GM12878 (cell line): ENCODE results near the gene NCOA6. TPM values are rescaled to one million over a fixed set of nuclear protein-coding genes. Genes with fewer than 3 reads are reported as not detected.

Source experiments
- BCL11A ChIP-seq: IDR thresholded peaks from 2 replicates; pipeline ENCODE4 v1.6.1; 2011; ENCODE audit warnings: low read depth, low read length
- BMI1 ChIP-seq: fragments of 450-650 bp; IDR thresholded peaks from 2 replicates; pipeline ENCODE4 v1.6.1; 2016; ENCODE audit warnings: mild to moderate bottlenecking, moderate library complexity, borderline replicate concordance
- CBFB ChIP-seq: IDR thresholded peaks from 2 replicates; pipeline ENCODE4 v1.6.1; 2016; ENCODE audit warnings: antibody characterized with exemption, low read depth
- CEBPB ChIP-seq, 2 experiments: fragments of 150-350 bp in 1 of 2; IDR thresholded peaks; 2 replicates each; pipeline ENCODE4 v1.6.1; 2012 to 2014; ENCODE audit warnings: low read depth in 2 of 2, low read length in 2 of 2, borderline replicate concordance in 1 of 2, inconsistent platforms in 1 of 2
- CHD1 ChIP-seq: IDR thresholded peaks from 2 replicates; pipeline ENCODE4 v1.6.1; 2012; ENCODE audit warnings: low read depth, low read length, improper control_type of control experiment
- CREM ChIP-seq: IDR thresholded peaks from 2 replicates; pipeline ENCODE4 v1.6.1; 2014; ENCODE audit warnings: antibody characterized with exemption, low read depth
- DPF2 ChIP-seq: fragments of 450-650 bp; IDR thresholded peaks from 2 replicates; pipeline ENCODE4 v1.6.1; 2017; ENCODE audit warnings: mild to moderate bottlenecking
- EZH2 ChIP-seq: IDR thresholded peaks from 2 replicates; pipeline ENCODE4 v1.6.1; 2012; ENCODE audit warnings: low read depth, mild to moderate bottlenecking, control low read depth, inconsistent platforms, low read length, borderline replicate concordance; ENCODE audit not compliant: control insufficient read depth
- GABPA ChIP-seq: IDR thresholded peaks from 2 replicates; pipeline ENCODE4 v1.6.1; 2014; ENCODE audit warnings: antibody characterized with exemption, low read depth, mild to moderate bottlenecking, inconsistent platforms
- GATAD2B ChIP-seq: fragments of 450-650 bp; conservative IDR thresholded peaks from 2 replicates; pipeline ENCODE4 v1.6.1; 2017; ENCODE audit warnings: low read depth, mild to moderate bottlenecking, moderate library complexity
- MAX ChIP-seq: IDR thresholded peaks from 2 replicates; pipeline ENCODE4 v1.6.1; 2012; ENCODE audit warnings: low read depth, low read length, improper control_type of control experiment
- PML ChIP-seq: IDR thresholded peaks from 2 replicates; pipeline ENCODE4 v1.6.1; 2012; ENCODE audit warnings: low read length, inconsistent platforms
- RBBP5 ChIP-seq: fragments of 200-600 bp; sonication (generic); conservative IDR thresholded peaks from 2 replicates; pipeline ENCODE4 v1.6.1; 2016
- RFX5 ChIP-seq: IDR thresholded peaks from 2 replicates; pipeline ENCODE4 v1.6.1; 2011; ENCODE audit warnings: low read depth, low read length, improper control_type of control experiment
- SMAD1 ChIP-seq: fragments of 450-650 bp; IDR thresholded peaks from 2 replicates; pipeline ENCODE4 v1.6.1; 2018; ENCODE audit warnings: mild to moderate bottlenecking, low read depth; ENCODE audit not compliant: partially characterized antibody
- STAT3 ChIP-seq: IDR thresholded peaks from 2 replicates; pipeline ENCODE4 v1.6.1; 2011; ENCODE audit warnings: low read depth, low read length, improper control_type of control experiment
- ZBTB40 ChIP-seq: fragments of 450-650 bp; IDR thresholded peaks from 2 replicates; pipeline ENCODE4 v1.6.1; 2016; ENCODE audit warnings: mild to moderate bottlenecking, moderate library complexity, borderline replicate concordance
- ZNF24 ChIP-seq: fragments of 450-650 bp; IDR thresholded peaks from 2 replicates; pipeline ENCODE4 v1.6.1; 2017; ENCODE audit warnings: antibody characterized with exemption, mild to moderate bottlenecking
- polyA plus RNA-seq, 11 experiments: library from polyadenylated mRNA; depleted of rRNA in 4 of 11; unstranded in 6 of 11; stranded (reverse) in 5 of 11; fragments of >200 nt; fragmentation: Nextera tagmentation in 4 of 11; fragmentation: Illumina TruSeq in 1 of 11; extraction: Ambion mirVana in 4 of 11; extraction: Trizol in 1 of 11; gene quantifications; 1 replicate in 1 of 11; 2 replicates in 10 of 11; pipeline versions ENCODE4 v1.2.1 to v1.2.3, GENCODE V29; 2011 to 2016; ENCODE audit warnings: inconsistent platforms in 2 of 11, missing spikeins in 2 of 11, low read depth in 1 of 11
- total RNA-seq, 4 experiments: library from RNA; depleted of rRNA in 3 of 4; stranded (reverse); fragments of >200 nt in 3 of 4; fragmentation: Illumina TruSeq in 1 of 4; extraction: Trizol in 1 of 4; gene quantifications; 2 replicates each; pipeline versions ENCODE4 v1.2.1 to v1.2.3, GENCODE V29; 2013 to 2021
- TF ChIP-seq, protein P1 (sequence below): fragments of 450-650 bp; formaldehyde crosslinking; IDR thresholded peaks from 2 replicates; pipeline ENCODE4 v1.4.0; 2020; ENCODE audit warnings: mild to moderate bottlenecking, moderate library complexity
- TF ChIP-seq, protein P2 (sequence below): fragments of 450-650 bp; formaldehyde crosslinking; IDR thresholded peaks from 2 replicates; pipeline ENCODE4 v1.4.0; 2022; ENCODE audit warnings: mild to moderate bottlenecking, moderate library complexity

The NCOA6 gene
- total and polyA plus RNA-seq, 10 of the 15 experiments (the other 5 are each of a cell fraction or from before 2014, with no cell fraction given), result 6.1 to 20.6 (median 12.6) TPM

DNA sequence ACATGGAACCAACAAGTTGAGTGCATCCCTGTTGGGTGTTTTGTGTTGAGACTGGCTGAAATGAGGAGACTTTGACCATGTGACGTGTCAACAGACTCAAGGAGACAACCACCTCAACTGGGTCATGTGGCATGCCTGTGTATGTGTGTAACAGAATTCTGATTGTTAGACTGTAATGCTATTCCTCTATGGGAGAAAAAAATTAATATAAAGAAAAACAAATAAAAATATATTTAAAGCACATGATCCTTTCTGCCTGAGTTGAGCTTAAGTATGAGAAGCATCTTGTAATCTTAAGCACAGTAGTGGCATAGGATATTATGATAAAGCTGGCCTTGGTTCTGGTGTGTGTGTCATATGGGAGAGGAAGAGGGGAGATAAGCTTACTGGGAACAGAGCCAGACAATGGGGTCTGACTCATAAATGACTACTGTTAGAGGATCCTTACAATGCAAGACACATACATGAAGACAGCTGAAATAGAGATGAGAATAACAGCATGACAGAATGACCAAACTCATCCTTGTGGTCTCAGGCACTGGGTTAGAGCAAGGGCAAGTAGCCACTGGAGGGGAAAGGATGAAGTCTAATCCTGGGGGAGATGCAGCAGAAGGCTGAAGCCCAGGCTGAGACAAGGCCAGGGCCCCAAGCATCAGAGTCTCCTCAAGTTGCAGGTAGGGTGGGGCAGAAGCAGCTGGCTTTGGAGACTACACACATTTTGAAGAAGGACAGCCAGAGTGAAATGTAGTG lies 112.1 kb downstream of the NCOA6 start (continued):
- TF ChIP-seq, protein P1, sequence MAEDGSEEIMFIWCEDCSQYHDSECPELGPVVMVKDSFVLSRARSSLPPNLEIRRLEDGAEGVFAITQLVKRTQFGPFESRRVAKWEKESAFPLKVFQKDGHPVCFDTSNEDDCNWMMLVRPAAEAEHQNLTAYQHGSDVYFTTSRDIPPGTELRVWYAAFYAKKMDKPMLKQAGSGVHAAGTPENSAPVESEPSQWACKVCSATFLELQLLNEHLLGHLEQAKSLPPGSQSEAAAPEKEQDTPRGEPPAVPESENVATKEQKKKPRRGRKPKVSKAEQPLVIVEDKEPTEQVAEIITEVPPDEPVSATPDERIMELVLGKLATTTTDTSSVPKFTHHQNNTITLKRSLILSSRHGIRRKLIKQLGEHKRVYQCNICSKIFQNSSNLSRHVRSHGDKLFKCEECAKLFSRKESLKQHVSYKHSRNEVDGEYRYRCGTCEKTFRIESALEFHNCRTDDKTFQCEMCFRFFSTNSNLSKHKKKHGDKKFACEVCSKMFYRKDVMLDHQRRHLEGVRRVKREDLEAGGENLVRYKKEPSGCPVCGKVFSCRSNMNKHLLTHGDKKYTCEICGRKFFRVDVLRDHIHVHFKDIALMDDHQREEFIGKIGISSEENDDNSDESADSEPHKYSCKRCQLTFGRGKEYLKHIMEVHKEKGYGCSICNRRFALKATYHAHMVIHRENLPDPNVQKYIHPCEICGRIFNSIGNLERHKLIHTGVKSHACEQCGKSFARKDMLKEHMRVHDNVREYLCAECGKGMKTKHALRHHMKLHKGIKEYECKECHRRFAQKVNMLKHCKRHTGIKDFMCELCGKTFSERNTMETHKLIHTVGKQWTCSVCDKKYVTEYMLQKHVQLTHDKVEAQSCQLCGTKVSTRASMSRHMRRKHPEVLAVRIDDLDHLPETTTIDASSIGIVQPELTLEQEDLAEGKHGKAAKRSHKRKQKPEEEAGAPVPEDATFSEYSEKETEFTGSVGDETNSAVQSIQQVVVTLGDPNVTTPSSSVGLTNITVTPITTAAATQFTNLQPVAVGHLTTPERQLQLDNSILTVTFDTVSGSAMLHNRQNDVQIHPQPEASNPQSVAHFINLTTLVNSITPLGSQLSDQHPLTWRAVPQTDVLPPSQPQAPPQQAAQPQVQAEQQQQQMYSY (CRISPR knock-in tag), result no peak
- peak; percentile 54; the same call in 1 of the 2 replicates for TF ChIP-seq CREM
- no peak for TF ChIP-seq GABPA
- no peak for TF ChIP-seq EZH2
- no peak for TF ChIP-seq CEBPB (IDR thresholded peaks at IDR 0.05; ENCODE audit: borderline replicate concordance in 1 of 2, low read depth in 2 of 2, low read length in 2 of 2)
- no peak for TF ChIP-seq PML
- no peak for TF ChIP-seq BMI1
- TF ChIP-seq MAX, result no peak
- TF ChIP-seq SMAD1, result no peak
- TF ChIP-seq STAT3, result no peak
- TF ChIP-seq BCL11A, result 0 out of 2 replicates have a peak, but pooled peaks have one; percentile 37
- no peak for TF ChIP-seq RFX5
- no peak for TF ChIP-seq CBFB
- TF ChIP-seq ZNF24, result peak; percentile 24; the same call in 1 of the 2 replicates
- TF ChIP-seq, protein P2, sequence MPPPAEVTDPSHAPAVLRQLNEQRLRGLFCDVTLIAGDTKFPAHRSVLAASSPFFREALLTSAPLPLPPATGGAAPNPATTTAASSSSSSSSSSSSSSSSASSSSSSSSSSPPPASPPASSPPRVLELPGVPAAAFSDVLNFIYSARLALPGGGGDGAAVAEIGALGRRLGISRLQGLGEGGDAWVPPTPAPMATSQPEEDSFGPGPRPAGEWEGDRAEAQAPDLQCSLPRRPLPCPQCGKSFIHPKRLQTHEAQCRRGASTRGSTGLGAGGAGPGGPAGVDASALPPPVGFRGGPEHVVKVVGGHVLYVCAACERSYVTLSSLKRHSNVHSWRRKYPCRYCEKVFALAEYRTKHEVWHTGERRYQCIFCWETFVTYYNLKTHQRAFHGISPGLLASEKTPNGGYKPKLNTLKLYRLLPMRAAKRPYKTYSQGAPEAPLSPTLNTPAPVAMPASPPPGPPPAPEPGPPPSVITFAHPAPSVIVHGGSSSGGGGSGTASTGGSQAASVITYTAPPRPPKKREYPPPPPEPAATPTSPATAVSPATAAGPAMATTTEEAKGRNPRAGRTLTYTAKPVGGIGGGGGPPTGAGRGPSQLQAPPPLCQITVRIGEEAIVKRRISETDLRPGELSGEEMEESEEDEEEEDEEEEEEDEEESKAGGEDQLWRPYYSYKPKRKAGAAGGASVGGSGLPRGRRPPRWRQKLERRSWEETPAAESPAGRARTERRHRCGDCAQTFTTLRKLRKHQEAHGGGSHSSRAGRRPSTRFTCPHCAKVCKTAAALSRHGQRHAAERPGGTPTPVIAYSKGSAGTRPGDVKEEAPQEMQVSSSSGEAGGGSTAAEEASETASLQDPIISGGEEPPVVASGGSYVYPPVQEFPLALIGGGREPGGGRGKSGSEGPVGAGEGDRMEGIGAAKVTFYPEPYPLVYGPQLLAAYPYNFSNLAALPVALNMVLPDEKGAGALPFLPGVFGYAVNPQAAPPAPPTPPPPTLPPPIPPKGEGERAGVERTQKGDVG (CRISPR knock-in tag), result no peak
- 0 out of 2 replicates have a peak, but pooled peaks have one; percentile 17 for TF ChIP-seq DPF2
- TF ChIP-seq RBBP5, result no peak
- TF ChIP-seq CHD1, result no peak
- TF ChIP-seq GATAD2B, result no peak
- TF ChIP-seq ZBTB40, result no peak
